Neural progenitor cell (in vitro differentiated cells): ENCODE measurements around the gene ZNF273. TPM values are rescaled to one million over a fixed set of nuclear protein-coding genes. Genes with fewer than 3 reads are reported as not detected.

Experiments used
- DNase-seq: peaks from one replicate; pipeline ENCODE4 v3.0.0-alpha.2; 2016; ENCODE audit warnings: low spot score
- H2AFZ ChIP-seq: fragments of 200-600 bp; sonication (generic); replicated peaks from 2 replicates; pipeline ENCODE4 v1.6.1; 2016; ENCODE audit warnings: antibody characterized with exemption
- H3F3A ChIP-seq: fragments of 200-600 bp; sonication (generic); 2 replicates; pipeline ENCODE4 v1.6.1; 2016; ENCODE audit warnings: antibody characterized with exemption, low read depth
- H3K27ac ChIP-seq: fragments of 200-600 bp; sonication (generic); 2 replicates; pipeline ENCODE4 v1.5.1; 2016; ENCODE audit warnings: mild to moderate bottlenecking
- H3K27me3 ChIP-seq: fragments of 200-600 bp; sonication (generic); 2 replicates; pipeline ENCODE4 v1.6.1; 2016; ENCODE audit warnings: mild to moderate bottlenecking, moderate library complexity
- H3K36me3 ChIP-seq: fragments of 200-600 bp; sonication (generic); 2 replicates; pipeline ENCODE4 v1.5.1; 2016
- H3K4me1 ChIP-seq: fragments of 200-600 bp; sonication (generic); 2 replicates; pipeline ENCODE4 v1.6.1; 2016; ENCODE audit warnings: mixed run types
- H3K4me2 ChIP-seq: fragments of 200-600 bp; sonication (generic); 2 replicates; pipeline ENCODE4 v1.6.1; 2016
- H3K4me3 ChIP-seq: fragments of 200-600 bp; sonication (generic); 2 replicates; pipeline ENCODE4 v1.5.1; 2016
- H3K79me2 ChIP-seq: fragments of 200-600 bp; sonication (generic); 2 replicates; pipeline ENCODE4 v1.6.1; 2016; ENCODE audit warnings: low read depth
- H3K9ac ChIP-seq: fragments of 200-600 bp; sonication (generic); 2 replicates; pipeline ENCODE4 v1.6.1; 2016
- H3K9me3 ChIP-seq: fragments of 200-600 bp; sonication (generic); 2 replicates; pipeline ENCODE4 v1.5.1; 2016; ENCODE audit warnings: low read depth
- H4K20me1 ChIP-seq: fragments of 200-600 bp; sonication (generic); 2 replicates; pipeline ENCODE4 v1.6.1; 2016; ENCODE audit warnings: low read depth
- H3K27ac Mint-ChIP-seq: 3 replicates; pipeline ENCODE4 v1.8.0; 2021; ENCODE audit warnings: mixed read lengths
- H3K27me3 Mint-ChIP-seq: 2 replicates; pipeline ENCODE4 v1.8.0; 2022; ENCODE audit warnings: low read depth, mild to moderate bottlenecking, inconsistent platforms, moderate library complexity, mixed read lengths; ENCODE audit not compliant: insufficient read depth
- H3K36me3 Mint-ChIP-seq: 3 replicates; pipeline ENCODE4 v1.8.0; 2021; ENCODE audit warnings: mixed read lengths
- H3K4me1 Mint-ChIP-seq: 3 replicates; pipeline ENCODE4 v1.8.0; 2021; ENCODE audit warnings: mixed read lengths
- H3K4me3 Mint-ChIP-seq: 3 replicates; pipeline ENCODE4 v1.8.0; 2021; ENCODE audit warnings: mild to moderate bottlenecking, moderate library complexity, mixed read lengths
- H3K9me3 Mint-ChIP-seq: 3 replicates; pipeline ENCODE4 v1.8.0; 2020; ENCODE audit warnings: mixed read lengths
- CTCF ChIP-seq: fragments of 200-600 bp; sonication (generic); IDR thresholded peaks from 2 replicates; pipeline ENCODE4 v1.5.1; 2017; ENCODE audit warnings: antibody characterized with exemption, mild to moderate bottlenecking
- EZH2 ChIP-seq: fragments of 200-600 bp; sonication (generic); IDR thresholded peaks from 2 replicates; pipeline ENCODE4 v1.6.1; 2017; ENCODE audit warnings: antibody characterized with exemption, mild to moderate bottlenecking, moderate library complexity
- EZH2phosphoT487 ChIP-seq: fragments of 200-600 bp; sonication (generic); IDR thresholded peaks from 2 replicates; pipeline ENCODE4 v1.6.1; 2017; ENCODE audit warnings: antibody characterized with exemption
- total RNA-seq: library from RNA; depleted of rRNA; stranded (reverse); fragments of >200 nt; gene quantifications from 2 replicates; pipeline ENCODE4 v1.2.3, GENCODE V29; 2015; ENCODE audit warnings: low replicate concordance

Gene ZNF273
- total RNA-seq, 1 donor from 2014 or later, result 36.5 TPM

DNA sequence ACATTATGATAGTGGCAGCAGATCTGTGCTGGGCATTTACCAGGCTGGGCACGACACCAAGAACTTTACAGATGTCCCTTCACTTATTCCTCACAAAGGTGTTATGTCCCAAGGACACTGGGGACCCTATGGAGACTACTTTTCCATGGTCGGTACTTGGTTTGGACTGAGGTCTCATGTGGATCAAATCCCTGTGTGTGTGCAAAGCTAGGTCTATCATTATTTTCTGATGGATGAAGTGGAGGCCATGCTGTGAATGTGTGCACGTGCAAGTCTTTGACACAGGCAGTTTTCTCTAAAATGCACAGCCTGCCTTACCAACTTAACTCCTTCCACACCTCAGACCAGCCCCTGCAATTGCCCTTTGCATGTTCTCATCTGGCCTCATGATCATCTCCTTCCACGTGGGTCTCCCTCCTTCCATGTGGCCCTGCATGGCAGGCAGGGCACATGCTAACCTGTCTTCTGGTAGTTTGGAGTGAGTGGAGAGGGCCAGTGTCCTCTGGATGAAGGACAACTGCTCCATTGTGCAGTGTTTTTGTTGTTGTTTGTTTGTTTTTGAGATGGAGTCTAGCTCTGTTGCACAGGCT lies 16.0 kb upstream of the ZNF273 start:
- Histone ChIP-seq H3F3A (no peaks in the 10 kb centered on the region), H3K9ac (no peak overlapping the region), H3K79me2 (no peaks in the 10 kb centered on the region), H3K27ac (no peak overlapping the region), H3K4me1 (no peaks in the 10 kb centered on the region), H2AFZ (no peak overlapping the region), H3K27me3 (peaks cover 35% of the 10 kb centered on the region), H3K36me3 (no peaks in the 10 kb centered on the region), H4K20me1 (no peaks in the 10 kb centered on the region), H3K9me3 (no peaks in the 10 kb centered on the region), H3K4me2 (no peak overlapping the region), H3K4me3 (no peak overlapping the region)
- Mint-ChIP-seq H3K36me3 (peaks cover 2% of the 10 kb centered on the region), H3K27ac (no peak overlapping the region), H3K27me3 (peaks cover 44% of the 10 kb centered on the region), H3K4me1 (peaks cover 10% of the 10 kb centered on the region), H3K4me3 (no peak overlapping the region), H3K9me3 (peaks cover 41% of the 10 kb centered on the region)
- no peak for TF ChIP-seq CTCF
- no peak for TF ChIP-seq EZH2
- no peak for TF ChIP-seq EZH2phosphoT487
- DNase-seq, result no peak

DNA sequence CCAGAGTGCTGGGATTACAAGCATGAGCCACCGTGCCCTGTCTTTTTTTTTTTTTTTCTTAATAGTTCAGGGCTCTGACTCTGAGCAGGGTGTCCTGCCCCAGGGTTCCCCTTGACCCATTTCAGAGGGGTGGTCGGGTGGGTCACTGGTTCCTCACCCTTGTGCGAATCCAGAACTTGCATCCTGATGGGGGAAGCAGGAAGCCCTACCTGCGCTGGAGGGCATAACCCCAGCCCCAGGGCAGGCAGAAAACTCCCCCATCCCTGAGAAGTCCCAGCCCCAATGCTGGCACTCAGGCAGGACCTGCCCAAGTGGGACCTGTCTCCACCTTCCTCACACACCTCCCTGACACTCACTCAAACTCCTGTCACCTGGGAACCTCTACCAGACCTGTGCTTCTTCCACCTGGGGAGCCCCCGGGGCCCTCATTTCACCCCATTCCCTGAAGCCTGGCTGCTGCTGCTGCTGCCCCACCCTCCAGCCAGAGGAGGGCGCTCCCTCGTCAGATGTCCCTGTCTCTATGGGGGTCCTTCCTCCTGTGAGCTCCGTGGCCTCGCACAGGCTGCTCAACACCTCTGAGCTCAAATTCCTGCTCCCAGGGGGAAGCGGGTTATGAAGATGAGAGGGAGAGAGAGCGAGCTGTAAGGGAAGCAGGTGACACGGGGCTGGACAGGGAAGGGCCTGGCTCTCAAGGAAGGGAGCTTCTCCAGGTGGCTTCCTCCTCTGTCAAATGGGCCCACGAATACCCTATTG lies 15.1 kb upstream of the ZNF273 start:
- Mint-ChIP-seq H3K27ac (no peak overlapping the region), H3K36me3 (peaks cover 2% of the 10 kb centered on the region), H3K4me3 (peak overlapping the region; percentile 83), H3K27me3 (peaks cover 46% of the 10 kb centered on the region), H3K9me3 (peaks cover 36% of the 10 kb centered on the region), H3K4me1 (peaks cover 10% of the 10 kb centered on the region)
- H3K9me3 ChIP-seq, result no peaks in the 10 kb centered on the region
- peaks cover 35% of the 10 kb centered on the region for H3K27me3 ChIP-seq
- H3K4me2 ChIP-seq, result peak overlapping the region; percentile 64
- no peaks in the 10 kb centered on the region for H3K36me3 ChIP-seq
- no peaks in the 10 kb centered on the region for H3K4me1 ChIP-seq
- TF ChIP-seq CTCF, result peak; percentile 49
- TF ChIP-seq EZH2phosphoT487, result no peak
- no peak for TF ChIP-seq EZH2
- H3K4me3 ChIP-seq, result peak overlapping the region; percentile 33
- DNase-seq, result peak; percentile 46
- no peak overlapping the region for H3K9ac ChIP-seq
- H3K27ac ChIP-seq, result no peak overlapping the region
- H2AFZ ChIP-seq, result no peak overlapping the region
- no peaks in the 10 kb centered on the region for H3K79me2 ChIP-seq
- H4K20me1 ChIP-seq, result no peaks in the 10 kb centered on the region
- H3F3A ChIP-seq, result no peaks in the 10 kb centered on the region

DNA sequence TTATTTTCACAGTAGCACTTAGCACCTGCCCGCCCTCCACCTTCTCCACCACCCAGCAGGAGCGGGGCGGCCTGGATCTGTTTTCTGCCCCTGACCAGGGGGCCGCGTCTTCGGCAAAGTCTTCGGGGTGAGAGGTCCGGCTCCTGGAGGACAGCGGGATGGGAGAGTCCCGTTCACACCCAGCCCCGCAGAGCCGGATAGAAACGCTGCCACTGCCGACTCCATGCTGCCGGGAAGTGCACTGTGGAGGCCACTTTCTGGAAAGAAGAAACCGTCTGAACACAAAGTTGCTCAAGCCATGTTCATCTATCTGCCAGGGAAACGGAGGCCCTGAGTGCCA lies 14.5 kb upstream of the ZNF273 start:
- no peaks in the 10 kb centered on the region for H3K36me3 ChIP-seq
- no peak overlapping the region for H3K27ac Mint-ChIP-seq
- H3F3A ChIP-seq, result no peaks in the 10 kb centered on the region
- H3K27me3 ChIP-seq, result peaks cover 35% of the 10 kb centered on the region
- H3K27ac ChIP-seq, result no peak overlapping the region
- peaks cover 10% of the 10 kb centered on the region for H3K4me1 Mint-ChIP-seq
- H3K4me3 ChIP-seq, result peak overlapping the region; percentile 33
- no peaks in the 10 kb centered on the region for H3K9me3 ChIP-seq
- H3K79me2 ChIP-seq, result no peaks in the 10 kb centered on the region
- H3K4me1 ChIP-seq, result no peaks in the 10 kb centered on the region
- TF ChIP-seq EZH2phosphoT487 (no peak), EZH2 (no peak), CTCF (no peak)
- H4K20me1 ChIP-seq, result no peaks in the 10 kb centered on the region
- peak overlapping the region; percentile 64 for H3K4me2 ChIP-seq
- H3K4me3 Mint-ChIP-seq, result peak overlapping the region; percentile 83
- H3K9me3 Mint-ChIP-seq, result peaks cover 31% of the 10 kb centered on the region
- H3K36me3 Mint-ChIP-seq, result peaks cover 2% of the 10 kb centered on the region
- no peak overlapping the region for H2AFZ ChIP-seq
- H3K27me3 Mint-ChIP-seq, result peaks cover 46% of the 10 kb centered on the region
- no peak for DNase-seq
- no peak overlapping the region for H3K9ac ChIP-seq
